Gastrocnemius medialis (tissue), 4 donors: ENCODE measurements around the gene ODAD4. TPM values are rescaled to one million over a fixed set of nuclear protein-coding genes. Genes with fewer than 3 reads are reported as not detected.

ENCODE experiments used
- ATAC-seq, 2 donors: fragments of 150-250 bp; one replicate each; pipeline ENCODE4 v1.9.1; 2016
- DNase-seq, 2 donors: peaks; one replicate each; pipeline ENCODE4 v3.0.0-alpha.2; 2019
- H3K27ac ChIP-seq, 4 donors: fragments of 200-600 bp; sonication (generic); 1 replicate in 1 of 4; 2 replicates in 3 of 4; pipeline ENCODE4 v1.5.1; 2016 to 2018; ENCODE audit warnings: mild to moderate bottlenecking in 2 of 4, moderate library complexity in 1 of 4
- H3K27me3 ChIP-seq, 3 donors: fragments of 200-600 bp; sonication (generic) in 2 of 3; 1 replicate in 1 of 3; 2 replicates in 2 of 3; pipeline versions ENCODE4 v1.5.1 to v1.6.0; 2016 to 2019; ENCODE audit warnings: mild to moderate bottlenecking in 1 of 3, moderate library complexity in 1 of 3
- H3K36me3 ChIP-seq, 2 donors: fragments of 200-600 bp; sonication (generic) in 1 of 2; one replicate each; pipeline ENCODE4 v1.5.1; 2017 to 2018
- H3K4me1 ChIP-seq, 2 donors: fragments of 200-600 bp; sonication (generic) in 1 of 2; one replicate each; pipeline ENCODE4 v1.5.1; 2016 to 2017; ENCODE audit warnings: mild to moderate bottlenecking in 2 of 2
- H3K4me3 ChIP-seq, 4 donors: fragments of 200-600 bp; sonication (generic) in 3 of 4; 1 replicate in 1 of 4; 2 replicates in 3 of 4; pipeline ENCODE4 v1.5.1; 2016 to 2019; ENCODE audit warnings: mild to moderate bottlenecking in 2 of 4
- H3K9me3 ChIP-seq, 3 donors: fragments of 200-600 bp; sonication (generic) in 2 of 3; 1 replicate in 1 of 3; 2 replicates in 2 of 3; pipeline ENCODE4 v1.5.1; 2016 to 2019
- POLR2A ChIP-seq, 2 donors: fragments of 450-650 bp; IDR thresholded peaks; one replicate each; pipeline ENCODE4 v1.6.1; 2017; ENCODE audit warnings: antibody characterized with exemption in 2 of 2, mild to moderate bottlenecking in 2 of 2, moderate library complexity in 2 of 2
- in situ Hi-C, 4 donors: fragments of 200-750 bp; cut with MboI; loops; one replicate each; pipeline versions ENCODE4 v1.15.0 to v1.8.0; 2017; ENCODE audit warnings: low sequenced_read_pairs in 4 of 4
- intact Hi-C: fragments of 100-400 bp; cut with DNase I; formaldehyde crosslinking; loops from one replicate; pipeline ENCODE4 v1.15.1; 2023; ENCODE audit warnings: low total_unique reads
- total RNA-seq, 4 donors: library from RNA; depleted of rRNA; stranded (reverse); fragments of >200 nt; gene quantifications; one replicate each; pipeline versions ENCODE4 v1.1.0 to v1.2.3, GENCODE V29; 2016
- TF ChIP-seq, protein P1 (sequence below), 5 experiments: fragments of 450-650 bp in 3 of 5; fragments of 200-600 bp in 2 of 5; sonication (generic) in 2 of 5; IDR thresholded peaks in 4 of 5; conservative IDR thresholded peaks in 1 of 5; 1 replicate in 4 of 5; 2 replicates in 1 of 5; pipeline ENCODE4 v1.5.1; 2016 to 2019; ENCODE audit warnings: antibody characterized with exemption in 5 of 5, mild to moderate bottlenecking in 3 of 5, moderate library complexity in 3 of 5

The ODAD4 gene
- total RNA-seq, 4 donors from 2014 or later, result 0.13 to 1.3 (median 0.20) TPM; not detected in 1

DNA sequence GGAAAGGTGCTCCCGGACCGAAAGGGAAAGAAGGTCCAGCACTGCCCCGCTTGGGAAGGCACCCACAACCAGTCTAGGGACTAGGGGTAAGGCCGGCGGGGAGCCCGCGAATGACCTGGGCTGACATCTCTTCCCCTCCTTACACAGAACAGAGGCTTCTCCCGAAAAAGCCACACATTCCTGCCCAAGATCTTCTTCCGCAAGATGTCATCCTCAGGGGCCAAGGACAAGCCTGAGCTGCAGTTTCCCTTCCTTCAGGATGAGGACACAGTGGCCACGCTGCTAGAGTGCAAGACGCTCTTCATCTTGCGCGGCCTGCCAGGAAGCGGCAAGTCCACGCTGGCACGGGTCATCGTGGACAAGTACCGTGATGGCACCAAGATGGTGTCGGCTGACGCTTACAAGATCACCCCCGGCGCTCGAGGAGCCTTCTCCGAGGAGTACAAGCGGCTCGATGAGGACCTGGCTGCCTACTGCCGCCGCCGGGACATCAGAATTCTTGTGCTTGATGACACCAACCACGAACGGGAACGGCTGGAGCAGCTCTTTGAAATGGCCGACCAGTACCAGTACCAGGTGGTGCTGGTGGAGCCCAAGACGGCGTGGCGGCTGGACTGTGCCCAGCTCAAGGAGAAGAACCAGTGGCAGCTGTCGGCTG lies 37.6 kb downstream of the ODAD4 start:
- DNase-seq, result no peak
- intact Hi-C loops, result loop anchor here (2.0 kb wide), 3 partner anchors 49 to 187 kb away; partner anchors contain the start of genes DHX58, DNAJC7 and RAB5C
- H3K36me3 ChIP-seq, result peaks cover 0 to 18% of the 10 kb centered on the region in 2 donors
- no peaks in the 10 kb centered on the region for H3K27me3 ChIP-seq
- no peaks in the 10 kb centered on the region for H3K9me3 ChIP-seq
- TF ChIP-seq, protein P1, sequence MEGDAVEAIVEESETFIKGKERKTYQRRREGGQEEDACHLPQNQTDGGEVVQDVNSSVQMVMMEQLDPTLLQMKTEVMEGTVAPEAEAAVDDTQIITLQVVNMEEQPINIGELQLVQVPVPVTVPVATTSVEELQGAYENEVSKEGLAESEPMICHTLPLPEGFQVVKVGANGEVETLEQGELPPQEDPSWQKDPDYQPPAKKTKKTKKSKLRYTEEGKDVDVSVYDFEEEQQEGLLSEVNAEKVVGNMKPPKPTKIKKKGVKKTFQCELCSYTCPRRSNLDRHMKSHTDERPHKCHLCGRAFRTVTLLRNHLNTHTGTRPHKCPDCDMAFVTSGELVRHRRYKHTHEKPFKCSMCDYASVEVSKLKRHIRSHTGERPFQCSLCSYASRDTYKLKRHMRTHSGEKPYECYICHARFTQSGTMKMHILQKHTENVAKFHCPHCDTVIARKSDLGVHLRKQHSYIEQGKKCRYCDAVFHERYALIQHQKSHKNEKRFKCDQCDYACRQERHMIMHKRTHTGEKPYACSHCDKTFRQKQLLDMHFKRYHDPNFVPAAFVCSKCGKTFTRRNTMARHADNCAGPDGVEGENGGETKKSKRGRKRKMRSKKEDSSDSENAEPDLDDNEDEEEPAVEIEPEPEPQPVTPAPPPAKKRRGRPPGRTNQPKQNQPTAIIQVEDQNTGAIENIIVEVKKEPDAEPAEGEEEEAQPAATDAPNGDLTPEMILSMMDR (IDR thresholded peaks at IDR 0.05 in 4 of 5, conservative IDR thresholded peaks at IDR 0.05 in 1 of 5), result no peak
- TF ChIP-seq POLR2A (IDR thresholded peaks at IDR 0.05), result no peak
- ATAC-seq, result no peak
- H3K27ac ChIP-seq, result peak overlapping the region; percentile 91 to 95 (median 92)
- in situ Hi-C loops, result loop anchor here in 2 of 4 donors (10.0 kb wide), 1 partner anchor 147 kb away; the partner anchor contains the start of gene DHX58 (in 2 of the 2)
- peak overlapping the region in 3 of 4 donors; percentile 90 to 97 (median 93) for H3K4me3 ChIP-seq
- peaks cover 32 to 34% of the 10 kb centered on the region in 2 donors for H3K4me1 ChIP-seq

DNA sequence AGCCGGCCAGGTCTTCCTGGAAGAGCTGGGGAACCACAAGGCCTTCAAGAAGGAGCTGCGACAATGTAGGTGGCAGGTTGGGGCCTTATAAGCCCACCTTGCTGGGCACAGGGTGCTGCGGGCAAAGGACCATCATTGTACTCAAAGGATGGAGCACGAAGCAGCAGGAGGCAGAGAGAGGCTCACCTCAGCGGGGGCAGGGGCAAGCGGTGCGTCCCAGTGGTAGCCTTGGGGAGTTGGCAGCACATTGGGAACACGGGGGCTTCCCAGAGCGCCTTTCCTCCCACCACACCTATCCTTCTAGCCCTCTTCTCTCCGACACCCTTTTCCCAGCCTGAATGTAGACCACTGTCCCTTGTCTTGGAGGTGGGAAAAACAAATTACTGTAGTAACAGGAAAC lies 38.3 kb downstream of the ODAD4 start:
- DNase-seq (no peak), ATAC-seq (no peak)
- no peak for TF ChIP-seq POLR2A (IDR thresholded peaks at IDR 0.05)
- TF ChIP-seq, protein P1 (IDR thresholded peaks at IDR 0.05 in 4 of 5, conservative IDR thresholded peaks at IDR 0.05 in 1 of 5), result no peak
- H3K27ac ChIP-seq, result peak overlapping the region in 1 of 4 donors; percentile 95
- peaks cover 38 to 40% of the 10 kb centered on the region in 2 donors for H3K4me1 ChIP-seq
- intact Hi-C loops (no loop called here), in situ Hi-C loops (loop anchor here in 2 of 4 donors (10.0 kb wide), 1 partner anchor 146 kb away; the partner anchor contains the start of gene DHX58 (in 2 of the 2))
- no peaks in the 10 kb centered on the region for H3K27me3 ChIP-seq
- peaks cover 0 to 20% of the 10 kb centered on the region in 2 donors for H3K36me3 ChIP-seq
- H3K9me3 ChIP-seq, result no peaks in the 10 kb centered on the region
- H3K4me3 ChIP-seq, result no peak overlapping the region

DNA sequence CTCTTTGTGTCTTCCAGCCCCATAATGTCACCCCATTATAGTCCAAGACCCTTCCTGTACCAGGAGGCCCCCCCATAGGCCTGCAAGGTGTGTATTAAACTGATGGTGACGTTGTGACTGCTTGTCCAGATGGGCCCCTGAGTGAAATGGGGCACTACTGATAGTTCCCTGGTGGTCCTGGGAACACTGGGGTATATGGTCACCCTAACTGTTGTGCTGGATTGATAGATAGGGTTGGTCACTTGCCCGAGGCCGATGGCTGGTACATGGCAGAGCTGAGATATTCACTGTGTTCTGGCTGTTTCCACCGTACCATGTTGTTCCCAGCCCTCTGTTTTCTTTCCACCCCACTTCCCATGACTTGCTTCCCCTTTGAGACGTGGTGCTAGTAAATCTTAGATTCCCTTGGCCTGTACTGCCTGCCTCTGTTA lies 40.5 kb downstream of the ODAD4 start:
- DNase-seq (no peak), ATAC-seq (no peak)
- H3K9me3 ChIP-seq, result no peaks in the 10 kb centered on the region
- in situ Hi-C loops (no loop called here), intact Hi-C loops (no loop called here)
- no peak overlapping the region for H3K4me3 ChIP-seq
- H3K27ac ChIP-seq, result peak overlapping the region in 3 of 4 donors; percentile 24 to 85 (median 29)
- TF ChIP-seq POLR2A (IDR thresholded peaks at IDR 0.05), result no peak
- H3K27me3 ChIP-seq, result no peaks in the 10 kb centered on the region
- H3K4me1 ChIP-seq, result peaks cover 35 to 51% of the 10 kb centered on the region in 2 donors
- H3K36me3 ChIP-seq, result peaks cover 0 to 42% of the 10 kb centered on the region in 2 donors

DNA sequence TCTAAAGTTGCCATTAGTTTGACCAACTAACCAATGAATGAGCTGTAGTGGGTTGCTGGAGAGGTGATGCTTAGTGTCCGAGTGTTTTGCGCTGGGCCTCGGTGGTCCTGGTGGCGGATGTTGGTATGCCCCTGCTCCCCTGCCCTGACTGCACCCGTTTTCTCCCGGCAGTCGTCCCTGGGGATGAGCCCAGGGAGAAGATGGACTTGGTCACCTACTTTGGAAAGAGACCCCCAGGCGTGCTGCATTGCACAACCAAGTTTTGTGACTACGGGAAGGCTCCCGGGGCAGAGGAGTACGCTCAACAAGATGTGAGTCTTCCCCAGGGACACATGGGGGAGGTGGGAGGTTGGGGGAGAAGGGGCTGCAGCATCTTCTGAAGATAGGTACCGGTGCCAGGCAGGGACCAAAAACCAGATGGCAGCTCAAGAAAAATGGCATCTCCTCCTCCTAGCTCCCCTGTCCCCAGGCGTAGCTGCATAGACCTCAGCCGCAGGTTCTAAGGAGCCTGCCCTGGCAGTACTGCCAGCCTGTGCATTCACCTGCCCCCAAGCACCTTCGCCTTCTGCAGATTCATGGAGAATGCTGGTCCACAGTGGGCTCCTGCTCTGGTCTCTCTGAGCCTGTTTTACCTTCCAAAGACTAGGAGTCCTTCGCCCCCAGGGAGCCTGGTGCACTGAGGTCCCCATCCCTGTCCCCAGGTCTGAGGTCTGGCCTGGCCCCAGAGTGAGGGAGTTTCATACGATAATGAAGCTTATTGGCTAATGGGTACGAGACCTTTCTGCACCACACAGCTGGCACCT lies 41.5 kb downstream of the ODAD4 start:
- H3K4me3 ChIP-seq, result no peak overlapping the region
- ATAC-seq, result no peak
- TF ChIP-seq POLR2A (IDR thresholded peaks at IDR 0.05), result no peak
- TF ChIP-seq, protein P1 (IDR thresholded peaks at IDR 0.05 in 4 of 5, conservative IDR thresholded peaks at IDR 0.05 in 1 of 5), result no peak
- H3K27me3 ChIP-seq, result no peaks in the 10 kb centered on the region
- H3K36me3 ChIP-seq, result peaks cover 3 to 52% of the 10 kb centered on the region in 2 donors
- peaks cover 33 to 48% of the 10 kb centered on the region in 2 donors for H3K4me1 ChIP-seq
- in situ Hi-C loops, result no loop called here
- peak overlapping the region; percentile 72 to 85 (median 77) for H3K27ac ChIP-seq
- no peaks in the 10 kb centered on the region for H3K9me3 ChIP-seq
- no peak for DNase-seq
- intact Hi-C loops, result no loop called here
